Esophagus muscularis mucosa (tissue), 4 donors: ENCODE data around the gene SH3YL1.

Source experiments
- EP300 ChIP-seq: sonication (generic); formaldehyde crosslinking; IDR thresholded peaks from one replicate; pipeline ENCODE4 v1.6.1; 2017; ENCODE audit warnings: antibody characterized with exemption
- POLR2A ChIP-seq: fragments of 450-650 bp; IDR thresholded peaks from one replicate; pipeline ENCODE4 v1.6.1; 2017; ENCODE audit warnings: antibody characterized with exemption, moderate library complexity, mild to moderate bottlenecking, low read depth
- POLR2AphosphoS5 ChIP-seq, 2 donors: sonication (generic); formaldehyde crosslinking; IDR thresholded peaks; one replicate each; pipeline ENCODE4 v1.6.1; 2017; ENCODE audit warnings: antibody characterized with exemption in 2 of 2
- TF ChIP-seq, protein P1 (sequence below), 3 experiments: fragments of 200-600 bp in 2 of 3; fragments of 450-650 bp in 1 of 3; sonication (generic) in 2 of 3; IDR thresholded peaks; one replicate each; pipeline ENCODE4 v1.5.1; 2017 to 2019; ENCODE audit warnings: antibody characterized with exemption in 3 of 3, mild to moderate bottlenecking in 2 of 3, moderate library complexity in 1 of 3

DNA sequence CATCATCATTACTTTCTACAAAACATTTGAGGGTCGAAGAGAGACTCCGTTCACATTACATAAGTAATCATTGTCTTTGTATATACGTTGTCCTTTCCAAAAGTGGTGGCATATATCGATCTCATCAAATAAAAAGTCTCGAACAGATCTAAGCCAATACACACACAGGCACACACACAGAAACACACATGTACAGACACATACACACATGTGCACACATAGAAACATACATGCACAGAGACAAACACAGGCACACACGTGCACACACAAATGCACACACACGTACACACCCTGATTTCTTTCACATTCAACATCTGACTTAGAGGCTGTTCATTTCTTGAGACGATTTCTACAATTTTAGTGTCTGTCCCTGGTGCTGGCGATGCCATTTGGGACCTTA, 41.5 kb upstream of the SH3YL1 start:
- TF ChIP-seq, protein P1, sequence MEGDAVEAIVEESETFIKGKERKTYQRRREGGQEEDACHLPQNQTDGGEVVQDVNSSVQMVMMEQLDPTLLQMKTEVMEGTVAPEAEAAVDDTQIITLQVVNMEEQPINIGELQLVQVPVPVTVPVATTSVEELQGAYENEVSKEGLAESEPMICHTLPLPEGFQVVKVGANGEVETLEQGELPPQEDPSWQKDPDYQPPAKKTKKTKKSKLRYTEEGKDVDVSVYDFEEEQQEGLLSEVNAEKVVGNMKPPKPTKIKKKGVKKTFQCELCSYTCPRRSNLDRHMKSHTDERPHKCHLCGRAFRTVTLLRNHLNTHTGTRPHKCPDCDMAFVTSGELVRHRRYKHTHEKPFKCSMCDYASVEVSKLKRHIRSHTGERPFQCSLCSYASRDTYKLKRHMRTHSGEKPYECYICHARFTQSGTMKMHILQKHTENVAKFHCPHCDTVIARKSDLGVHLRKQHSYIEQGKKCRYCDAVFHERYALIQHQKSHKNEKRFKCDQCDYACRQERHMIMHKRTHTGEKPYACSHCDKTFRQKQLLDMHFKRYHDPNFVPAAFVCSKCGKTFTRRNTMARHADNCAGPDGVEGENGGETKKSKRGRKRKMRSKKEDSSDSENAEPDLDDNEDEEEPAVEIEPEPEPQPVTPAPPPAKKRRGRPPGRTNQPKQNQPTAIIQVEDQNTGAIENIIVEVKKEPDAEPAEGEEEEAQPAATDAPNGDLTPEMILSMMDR (IDR thresholded peaks at IDR 0.05), result no peak
- TF ChIP-seq POLR2A (no peak), POLR2AphosphoS5 (IDR thresholded peaks at IDR 0.05) (no peak), EP300 (no peak)
